SK-N-SH (cell line): ENCODE results near the gene ATAD3B.

Experiments
- CTCF ChIP-seq: fragments of 200-600 bp; sonication (generic); IDR thresholded peaks from 2 replicates; pipeline ENCODE4 v1.6.1; 2017; ENCODE audit warnings: antibody characterized with exemption, mild to moderate bottlenecking, moderate library complexity
- ELF1 ChIP-seq: IDR thresholded peaks from 2 replicates; pipeline ENCODE4 v1.4.0; 2012
- EP300 ChIP-seq, 2 experiments: IDR thresholded peaks; 2 replicates each; pipeline versions ENCODE4 v1.4.0 to v1.6.1; 2012; ENCODE audit warnings: borderline replicate concordance in 1 of 2, low read depth in 1 of 2, low read length in 1 of 2
- FOXJ3 ChIP-seq: sonication (generic); formaldehyde crosslinking; IDR thresholded peaks from 2 replicates; pipeline ENCODE4 v1.5.1; 2020; ENCODE audit warnings: mild to moderate bottlenecking, missing genetic modification reagents
- GABPA ChIP-seq: IDR thresholded peaks from 2 replicates; pipeline ENCODE4 v1.4.0; 2012; ENCODE audit warnings: low read depth, mild to moderate bottlenecking
- MXI1 ChIP-seq: IDR thresholded peaks from 2 replicates; pipeline ENCODE4 v1.6.1; 2012; ENCODE audit warnings: mild to moderate bottlenecking, low read depth, low read length, improper control_type of control experiment
- NRF1 ChIP-seq: IDR thresholded peaks from 2 replicates; pipeline ENCODE4 v1.6.1; 2012; ENCODE audit warnings: low read depth, mild to moderate bottlenecking, low read length
- POLR2AphosphoS5 ChIP-seq: IDR thresholded peaks from 2 replicates; pipeline ENCODE4 v1.6.1; 2012; ENCODE audit warnings: low read depth, low read length
- SIN3A ChIP-seq: IDR thresholded peaks from 2 replicates; pipeline ENCODE4 v1.6.1; 2012; ENCODE audit warnings: low read depth, mild to moderate bottlenecking, low read length, moderate library complexity, borderline replicate concordance
- TEAD4 ChIP-seq: IDR thresholded peaks from 2 replicates; pipeline ENCODE4 v1.4.0; 2012; ENCODE audit warnings: mild to moderate bottlenecking, borderline replicate concordance; ENCODE audit not compliant: insufficient read depth
- USF2 ChIP-seq: fragments of 150-350 bp; IDR thresholded peaks from 2 replicates; pipeline ENCODE4 v1.6.1; 2017; ENCODE audit warnings: antibody characterized with exemption, low read length, low read depth, borderline replicate concordance
- YY1 ChIP-seq: IDR thresholded peaks from 2 replicates; pipeline ENCODE4 v1.4.0; 2012; ENCODE audit warnings: low read depth, mild to moderate bottlenecking
- ZBTB33 ChIP-seq: IDR thresholded peaks from 2 replicates; pipeline ENCODE4 v1.4.0; 2012; ENCODE audit warnings: low read depth, borderline replicate concordance
- TF ChIP-seq, protein P1 (sequence below): IDR thresholded peaks from 2 replicates; pipeline ENCODE4 v1.4.0; 2012; ENCODE audit warnings: low read depth

DNA sequence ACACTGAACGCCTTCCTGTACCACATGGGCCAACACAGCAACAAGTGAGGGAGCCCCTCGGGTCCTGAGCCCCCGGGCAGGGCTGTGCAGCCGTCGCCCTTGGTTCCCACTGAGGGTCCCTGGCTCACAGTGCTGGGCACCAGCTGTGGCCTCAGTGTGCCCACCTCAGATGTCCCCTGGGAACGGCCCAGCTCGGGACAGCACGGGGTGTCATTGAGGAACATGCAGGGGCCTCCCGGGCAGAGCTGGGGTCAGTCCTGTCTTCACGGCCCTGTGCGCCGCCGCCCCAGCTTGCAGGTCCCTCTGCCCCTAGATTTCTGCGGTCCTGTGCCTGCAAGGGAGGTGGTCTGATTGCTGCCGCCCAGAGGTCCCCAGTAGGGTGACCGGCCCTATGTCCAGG lies 17.7 kb downstream of the ATAD3B start:
- no peak for TF ChIP-seq CTCF
- no peak for TF ChIP-seq USF2
- TF ChIP-seq GABPA = no peak
- no peak for TF ChIP-seq NRF1
- no peak for TF ChIP-seq POLR2AphosphoS5
- no peak for TF ChIP-seq YY1
- TF ChIP-seq ELF1 = no peak
- TF ChIP-seq MXI1 = no peak
- TF ChIP-seq, protein P1, sequence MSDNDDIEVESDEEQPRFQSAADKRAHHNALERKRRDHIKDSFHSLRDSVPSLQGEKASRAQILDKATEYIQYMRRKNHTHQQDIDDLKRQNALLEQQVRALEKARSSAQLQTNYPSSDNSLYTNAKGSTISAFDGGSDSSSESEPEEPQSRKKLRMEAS = no peak
- TF ChIP-seq TEAD4 = no peak
- no peak for TF ChIP-seq ZBTB33
- TF ChIP-seq FOXJ3 (CRISPR knock-in tag) = no peak
- no peak for TF ChIP-seq EP300 (IDR thresholded peaks at IDR 0.05; ENCODE audit: borderline replicate concordance in 1 of 2, low read depth in 1 of 2, low read length in 1 of 2)
- TF ChIP-seq SIN3A = no peak
